ENCODE data around the gene POLH. TPM values are rescaled to one million over a fixed set of nuclear protein-coding genes. Genes with fewer than 3 reads are reported as not detected.

POLH gene
- total and polyA plus RNA-seq, 10 of the 15 experiments (the other 5 are each of a cell fraction or from before 2014, with no cell fraction given), result 5.5 to 33.6 (median 18.6) TPM

DNA sequence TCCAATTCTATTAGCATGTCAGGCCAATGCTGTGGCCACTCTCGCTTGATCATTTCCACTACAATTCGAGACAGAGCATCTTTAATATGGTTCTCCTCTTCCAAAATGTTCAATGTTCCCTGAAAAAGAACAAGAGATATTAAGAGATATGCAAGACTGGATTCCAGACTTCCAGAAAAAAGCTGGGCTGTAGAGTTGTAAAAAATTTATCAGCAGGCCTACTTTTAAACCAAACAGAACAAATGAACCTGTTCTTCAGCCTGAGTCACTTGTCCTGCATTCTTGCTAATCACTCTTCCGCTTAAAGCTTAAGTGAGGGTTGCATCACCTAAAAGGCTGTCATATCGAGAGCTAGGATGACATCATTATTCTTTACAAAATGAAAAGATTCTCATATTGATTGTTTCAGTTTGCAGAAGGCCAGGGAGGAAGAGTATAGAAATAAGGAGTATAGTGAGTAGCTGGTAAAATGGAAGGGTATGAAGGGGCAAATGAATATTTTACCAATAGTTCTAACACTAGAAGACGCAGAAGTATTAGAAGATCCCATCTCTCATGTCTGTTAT, 5.0 kb upstream of the POLH start (continued):
- TF ChIP-seq NFIC (IDR thresholded peaks at IDR 0.05; ENCODE audit: low read depth, low read length), result peak; percentile 63; the same call in 1 of the 2 replicates
- TF ChIP-seq, protein P1, sequence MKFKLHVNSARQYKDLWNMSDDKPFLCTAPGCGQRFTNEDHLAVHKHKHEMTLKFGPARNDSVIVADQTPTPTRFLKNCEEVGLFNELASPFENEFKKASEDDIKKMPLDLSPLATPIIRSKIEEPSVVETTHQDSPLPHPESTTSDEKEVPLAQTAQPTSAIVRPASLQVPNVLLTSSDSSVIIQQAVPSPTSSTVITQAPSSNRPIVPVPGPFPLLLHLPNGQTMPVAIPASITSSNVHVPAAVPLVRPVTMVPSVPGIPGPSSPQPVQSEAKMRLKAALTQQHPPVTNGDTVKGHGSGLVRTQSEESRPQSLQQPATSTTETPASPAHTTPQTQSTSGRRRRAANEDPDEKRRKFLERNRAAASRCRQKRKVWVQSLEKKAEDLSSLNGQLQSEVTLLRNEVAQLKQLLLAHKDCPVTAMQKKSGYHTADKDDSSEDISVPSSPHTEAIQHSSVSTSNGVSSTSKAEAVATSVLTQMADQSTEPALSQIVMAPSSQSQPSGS (IDR thresholded peaks at IDR 0.05; ENCODE audit: low read length), result peak; percentile 97
- TF ChIP-seq CREM (IDR thresholded peaks at IDR 0.05; ENCODE audit: low read depth), result peak; percentile 85
- TF ChIP-seq RUNX3 (IDR thresholded peaks at IDR 0.05; ENCODE audit: low read length), result peak; percentile 21; the same call in 1 of the 2 replicates
- no peak for TF ChIP-seq SIN3A (IDR thresholded peaks at IDR 0.05; ENCODE audit: low read depth, low read length)

DNA sequence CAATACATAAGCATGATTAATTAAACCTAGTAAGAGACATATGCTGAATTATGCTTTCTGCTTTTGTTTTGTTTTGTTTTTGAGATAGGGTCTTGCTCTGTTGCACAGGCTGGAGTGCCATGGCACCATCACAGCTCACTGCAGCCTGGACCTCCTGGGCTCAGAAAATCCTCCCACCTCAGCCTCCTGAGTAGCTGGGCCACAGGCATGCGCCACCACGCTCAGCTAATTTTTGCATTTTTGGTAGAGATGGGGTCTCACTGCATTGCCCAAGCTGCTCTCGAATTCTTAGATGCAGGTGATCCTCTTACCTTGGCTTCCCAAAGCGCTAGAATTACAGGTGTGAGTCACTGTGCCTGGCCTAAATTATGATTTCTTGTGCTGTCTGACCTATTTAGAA, 4.0 kb upstream of the POLH start:
- no peaks in the 10 kb centered on the region for H3K9me3 ChIP-seq (replicated peaks; ENCODE audit: control insufficient read depth, insufficient read depth, low read length)
- H3K4me1 ChIP-seq (ENCODE audit: control insufficient read depth, insufficient read depth, low read length), result no peaks in the 10 kb centered on the region; the same call in 1 of the 2 replicates
- peaks cover 3 to 32% of the 10 kb centered on the region in 2 experiments for H3K36me3 ChIP-seq (ENCODE audit: control insufficient read depth in 2 of 2, insufficient read depth in 2 of 2, low read length in 1 of 2)
- TF ChIP-seq, protein P2, sequence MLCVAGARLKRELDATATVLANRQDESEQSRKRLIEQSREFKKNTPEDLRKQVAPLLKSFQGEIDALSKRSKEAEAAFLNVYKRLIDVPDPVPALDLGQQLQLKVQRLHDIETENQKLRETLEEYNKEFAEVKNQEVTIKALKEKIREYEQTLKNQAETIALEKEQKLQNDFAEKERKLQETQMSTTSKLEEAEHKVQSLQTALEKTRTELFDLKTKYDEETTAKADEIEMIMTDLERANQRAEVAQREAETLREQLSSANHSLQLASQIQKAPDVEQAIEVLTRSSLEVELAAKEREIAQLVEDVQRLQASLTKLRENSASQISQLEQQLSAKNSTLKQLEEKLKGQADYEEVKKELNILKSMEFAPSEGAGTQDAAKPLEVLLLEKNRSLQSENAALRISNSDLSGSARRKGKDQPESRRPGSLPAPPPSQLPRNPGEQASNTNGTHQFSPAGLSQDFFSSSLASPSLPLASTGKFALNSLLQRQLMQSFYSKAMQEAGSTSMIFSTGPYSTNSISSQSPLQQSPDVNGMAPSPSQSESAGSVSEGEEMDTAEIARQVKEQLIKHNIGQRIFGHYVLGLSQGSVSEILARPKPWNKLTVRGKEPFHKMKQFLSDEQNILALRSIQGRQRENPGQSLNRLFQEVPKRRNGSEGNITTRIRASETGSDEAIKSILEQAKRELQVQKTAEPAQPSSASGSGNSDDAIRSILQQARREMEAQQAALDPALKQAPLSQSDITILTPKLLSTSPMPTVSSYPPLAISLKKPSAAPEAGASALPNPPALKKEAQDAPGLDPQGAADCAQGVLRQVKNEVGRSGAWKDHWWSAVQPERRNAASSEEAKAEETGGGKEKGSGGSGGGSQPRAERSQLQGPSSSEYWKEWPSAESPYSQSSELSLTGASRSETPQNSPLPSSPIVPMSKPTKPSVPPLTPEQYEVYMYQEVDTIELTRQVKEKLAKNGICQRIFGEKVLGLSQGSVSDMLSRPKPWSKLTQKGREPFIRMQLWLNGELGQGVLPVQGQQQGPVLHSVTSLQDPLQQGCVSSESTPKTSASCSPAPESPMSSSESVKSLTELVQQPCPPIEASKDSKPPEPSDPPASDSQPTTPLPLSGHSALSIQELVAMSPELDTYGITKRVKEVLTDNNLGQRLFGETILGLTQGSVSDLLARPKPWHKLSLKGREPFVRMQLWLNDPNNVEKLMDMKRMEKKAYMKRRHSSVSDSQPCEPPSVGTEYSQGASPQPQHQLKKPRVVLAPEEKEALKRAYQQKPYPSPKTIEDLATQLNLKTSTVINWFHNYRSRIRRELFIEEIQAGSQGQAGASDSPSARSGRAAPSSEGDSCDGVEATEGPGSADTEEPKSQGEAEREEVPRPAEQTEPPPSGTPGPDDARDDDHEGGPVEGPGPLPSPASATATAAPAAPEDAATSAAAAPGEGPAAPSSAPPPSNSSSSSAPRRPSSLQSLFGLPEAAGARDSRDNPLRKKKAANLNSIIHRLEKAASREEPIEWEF (IDR thresholded peaks at IDR 0.05; ENCODE audit: insufficient replicate concordance, low read depth, low read length), result no peak
- TF ChIP-seq BRCA1 (IDR thresholded peaks at IDR 0.05; ENCODE audit: low read depth, low read length) (no peak), HDGF (IDR thresholded peaks at IDR 0.05) (no peak), ZNF274 (IDR thresholded peaks at IDR 0.05; ENCODE audit: insufficient read depth, insufficient read length) (no peak), RAD51 (IDR thresholded peaks at IDR 0.05) (no peak), STAT3 (IDR thresholded peaks at IDR 0.05; ENCODE audit: low read depth, low read length) (no peak), SREBF2 (IDR thresholded peaks at IDR 0.05; ENCODE audit: low read length) (no peak), ZNF622 (IDR thresholded peaks at IDR 0.05) (no peak), CBFB (IDR thresholded peaks at IDR 0.05; ENCODE audit: low read depth) (no peak), KLF5 (IDR thresholded peaks at IDR 0.05; ENCODE audit: partially characterized antibody) (no peak), HDAC6 (IDR thresholded peaks at IDR 0.05; ENCODE audit: unreplicated experiment) (no peak), NR2F1 (conservative IDR thresholded peaks at IDR 0.05) (no peak), RAD21 (IDR thresholded peaks at IDR 0.05; ENCODE audit: insufficient read depth, low read depth, low read length) (no peak)
- RAD21 ChIA-PET (ENCODE audit: unreplicated experiment), result no interaction called here
- H3K9ac ChIP-seq (ENCODE audit: control insufficient read depth, insufficient read depth, low read length), result no peak overlapping the region
- H3K79me2 ChIP-seq (ENCODE audit: control insufficient read depth, insufficient read depth, low read length), result peaks cover 39% of the 10 kb centered on the region
- H3K4me2 ChIP-seq (ENCODE audit: control insufficient read depth, insufficient read depth), result no peak overlapping the region
- no peak overlapping the region for H3K4me3 ChIP-seq
- POLR2A ChIA-PET, result interaction anchor here (1.1 kb wide), 1 partner anchor 56 kb away, joined by 3 read pairs; no protein-coding TSS in a partner anchor
- SMC1A ChIA-PET (ENCODE audit: uncharacterized antibody, unreplicated experiment), result interaction anchor here (1.3 kb wide), 1 partner anchor 24 kb away, joined by 3 read pairs; no protein-coding TSS in a partner anchor
- H2AFZ ChIP-seq (ENCODE audit: control insufficient read depth, low read depth, low read length), result no peak overlapping the region
- intact Hi-C loops (cut with micrococcal nuclease; ENCODE audit: unreplicated experiment) (no loop called here), in situ Hi-C loops (cut with MboI) (no loop called here)
- no TSS peak for BruUV-seq (replicated peaks)
- no peaks in the 10 kb centered on the region for H3K27me3 ChIP-seq (replicated peaks in 1 of 2; ENCODE audit: control insufficient read depth in 2 of 2, insufficient read depth in 2 of 2, low read length in 1 of 2)
- 100% methylated on average over 4 of the region's 4 CpGs for WGBS (ENCODE audit: insufficient coverage, insufficient replicate concordance, low lambda C conversion rate, missing lambda C conversion rate)
- FAIRE-seq (no peak), DNase-seq (ENCODE audit: low read depth, low spot score) (no peak), ATAC-seq (no peak)
- no peaks in the 10 kb centered on the region for H4K20me1 ChIP-seq (ENCODE audit: control insufficient read depth, insufficient read depth)
- H3K27ac ChIP-seq (ENCODE audit: control insufficient read depth, insufficient read depth), result no peak overlapping the region
- CTCF ChIA-PET, result interaction anchor here (1.0 to 1.3 kb wide), 2 partner anchors 16 to 54 kb away, joined by 3 read pairs; no protein-coding TSS in a partner anchor
